AG09309 (cell line): ENCODE results near the gene CLEC11A.

Experiments used
- DNase-seq: peaks from one replicate; pipeline ENCODE4 v3.0.0-alpha.2; 2010; ENCODE audit warnings: low read depth
- H3K4me3 ChIP-seq: 2 replicates; pipeline ENCODE4 v1.5.1; 2011; ENCODE audit warnings: mild to moderate bottlenecking, low read depth, low read length, moderate library complexity; ENCODE audit not compliant: control insufficient read depth
- CTCF ChIP-seq: IDR thresholded peaks from 2 replicates; pipeline ENCODE4 v1.5.1; 2011; ENCODE audit warnings: mild to moderate bottlenecking, low read depth, low read length, inconsistent platforms; ENCODE audit not compliant: insufficient read depth, control insufficient read depth; ENCODE audit errors: missing control alignments

CLEC11A gene

DNA sequence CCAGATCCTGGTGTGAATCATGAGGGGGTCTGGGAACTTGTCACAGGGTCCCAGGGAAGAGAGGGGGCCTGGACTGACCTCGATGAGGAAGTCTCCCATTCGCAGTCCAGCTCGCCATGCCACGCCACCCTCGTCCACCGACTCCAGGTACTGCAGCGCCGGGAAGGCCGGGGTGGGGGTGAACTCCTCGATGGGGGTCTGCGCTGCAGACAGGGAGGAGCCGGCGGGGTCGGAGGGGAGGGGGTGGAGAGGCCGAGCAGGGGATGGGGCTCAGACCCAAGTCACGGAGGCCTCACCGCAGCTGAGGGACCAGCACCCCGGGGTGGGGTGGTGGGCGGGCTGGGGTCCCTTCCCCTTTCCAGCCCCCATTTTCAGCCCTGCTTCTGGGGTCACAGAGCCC, 34.4 kb upstream of the CLEC11A start:
- no peak for DNase-seq
- no peak overlapping the region for H3K4me3 ChIP-seq
- TF ChIP-seq CTCF = no peak

DNA sequence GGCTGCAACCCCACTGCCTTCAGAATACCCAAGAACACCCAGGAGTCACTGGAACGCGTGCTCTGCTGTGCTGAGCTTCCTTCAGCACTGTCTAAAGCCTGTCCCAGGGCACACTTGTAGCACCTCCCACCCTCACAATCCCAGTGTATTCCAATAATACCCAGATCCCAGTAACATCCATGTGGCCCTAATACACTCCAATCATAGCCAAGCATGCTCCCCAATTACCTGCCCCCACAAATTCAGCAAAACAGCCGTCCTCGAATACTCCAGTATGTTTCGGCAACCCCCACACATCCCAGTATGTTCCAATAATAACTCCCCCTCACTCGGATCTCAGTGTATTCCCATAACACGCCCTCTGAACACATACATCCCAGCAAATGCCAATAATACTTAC, 32.7 kb upstream of the CLEC11A start:
- H3K4me3 ChIP-seq = no peak overlapping the region
- DNase-seq = no peak
- no peak for TF ChIP-seq CTCF

DNA sequence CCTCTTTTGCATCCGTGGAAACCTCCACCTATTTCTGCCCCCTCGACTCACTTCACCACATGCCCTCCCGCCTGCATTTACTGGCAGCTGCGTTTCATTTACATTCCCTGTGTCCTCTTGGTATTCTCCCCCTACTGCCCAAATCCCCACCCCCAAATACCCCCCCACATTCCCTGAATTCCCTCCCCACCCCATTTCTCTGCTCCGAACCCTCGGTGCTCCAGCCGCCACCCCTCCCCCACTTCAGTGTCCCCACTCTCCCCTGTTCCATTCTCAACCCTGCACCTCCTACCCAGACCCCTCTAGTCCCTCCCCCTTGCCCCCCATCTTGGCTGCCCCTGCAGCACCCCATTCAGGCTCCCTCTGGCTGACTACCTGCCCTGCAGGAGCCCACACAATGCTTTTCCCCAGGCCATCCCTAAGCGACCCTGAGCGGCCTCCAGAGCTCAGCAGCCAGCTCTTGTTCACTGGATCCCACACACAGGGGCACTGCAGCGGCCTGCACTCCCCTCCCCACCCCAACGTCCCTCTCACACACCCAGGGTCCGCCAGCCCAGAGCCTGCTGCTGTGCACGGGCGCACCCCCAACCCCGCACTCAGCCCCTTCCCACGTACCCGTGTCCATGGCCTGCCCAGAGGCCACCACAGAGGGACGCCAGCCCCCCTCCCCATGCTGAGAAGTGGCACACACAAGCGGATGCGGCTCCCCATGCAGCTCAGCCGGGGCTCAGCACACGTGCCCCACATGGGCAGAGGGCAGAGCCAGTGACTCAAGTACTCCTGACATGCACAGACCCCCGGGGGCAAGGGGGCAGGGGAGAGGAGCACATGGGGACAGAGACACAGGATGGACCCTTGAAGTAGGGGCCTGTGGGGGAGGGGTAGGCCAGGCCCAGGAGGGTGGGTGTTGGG, 29.8 kb upstream of the CLEC11A start:
- DNase-seq = no peak
- H3K4me3 ChIP-seq = no peak overlapping the region

DNA sequence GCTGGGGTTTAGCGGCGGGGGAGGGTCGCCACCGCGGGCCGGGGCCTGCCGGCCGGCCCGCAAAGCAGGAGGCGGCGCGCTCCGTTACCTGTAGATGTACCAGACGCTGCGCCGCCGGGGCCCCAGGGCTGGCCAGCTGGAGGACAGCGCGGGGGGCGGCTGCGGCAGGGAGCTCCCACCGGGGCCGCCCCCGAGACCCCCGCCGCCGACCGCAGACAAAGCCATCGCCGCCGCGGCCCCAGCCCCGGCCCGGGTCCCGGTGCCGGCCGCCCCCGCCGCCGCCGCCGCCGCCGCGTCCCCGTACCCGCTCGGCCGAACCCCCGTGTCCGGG, 28.4 kb upstream of the CLEC11A start:
- DNase-seq = no peak
- H3K4me3 ChIP-seq = no peak overlapping the region
- TF ChIP-seq CTCF = no peak

More for the DNA sequence above, 29.8 kb upstream of the CLEC11A start:
- no peak for TF ChIP-seq CTCF

- no peak for TF ChIP-seq CTCF
- DNase-seq = no peak
- no peak overlapping the region for H3K4me3 ChIP-seq
Observed at GRCh38 chr19:50695251-50696093, 27.7 kb upstream of the CLEC11A start.

DNA sequence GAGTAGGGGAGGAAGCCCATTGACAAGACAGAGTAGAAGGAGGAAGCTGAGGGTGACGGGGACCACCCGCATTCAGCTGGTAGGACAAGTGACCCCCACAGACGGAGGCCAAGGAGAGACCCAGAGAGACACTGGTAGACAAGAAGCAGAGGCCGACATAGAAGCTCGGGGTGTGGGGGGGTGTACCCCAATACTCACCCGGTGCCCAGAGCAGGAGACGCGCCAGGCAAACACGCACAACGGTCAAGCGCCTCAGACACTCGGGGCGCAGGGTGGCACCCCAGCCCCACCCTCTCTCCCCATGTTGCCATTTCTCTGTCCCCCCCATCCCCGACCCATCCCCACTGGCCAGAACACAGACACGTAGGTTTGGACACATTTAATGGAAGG, 27.1 kb upstream of the CLEC11A start:
- no peak overlapping the region for H3K4me3 ChIP-seq
- no peak for TF ChIP-seq CTCF
- no peak for DNase-seq
